HepG2 (cell line): ENCODE data around the gene CC2D1A. TPM values are rescaled to one million over a fixed set of nuclear protein-coding genes. Genes with fewer than 3 reads are reported as not detected.

Source experiments
- ATAC-seq: fragments of 200-7000 bp; cut with Tn5 transposase; 3 replicates; pipeline ENCODE4 v1.9.1; 2020; ENCODE audit warnings: mild to moderate bottlenecking, moderate library complexity
- BruUV-seq: library from RNA; stranded (reverse); fragments of 400-500 nt; replicated peaks from 2 replicates; lab custom pipeline; 2021; lab: Mats Ljungman, UMichigan
- CTCF ChIA-PET: fragments of 300-600 bp; formaldehyde crosslinking; extraction: SDS; loops from one replicate; lab custom pipeline; 2021; ENCODE audit warnings: low total read pairs, inconsistent platforms, low intra/inter-chr PET ratio; lab: Yijun Ruan, JAX
- POLR2A ChIA-PET: fragments of 350-600 bp; sonication (Branson Sonifier 250); formaldehyde crosslinking; loops from one replicate; lab custom pipeline; 2020; ENCODE audit warnings: antibody characterized with exemption, inconsistent platforms; lab: Yijun Ruan, JAX
- DNase-seq: peaks from one replicate; pipeline ENCODE4 v3.0.0-alpha.2; 2015; ENCODE audit warnings: low spot score
- FAIRE-seq: peaks from 3 replicates; lab custom pipeline; 2011; peaks lifted over from hg19 to GRCh38; lab: Jason Lieb, UNC
- H2AFZ ChIP-seq: one replicate; pipeline ENCODE4 v1.6.1; 2011; ENCODE audit warnings: low read length, inconsistent platforms
- H3K27ac ChIP-seq: fragments of 300-600 bp; 3 replicates; pipeline ENCODE4 v1.8.0; 2011; ENCODE audit warnings: mixed run types, mild to moderate bottlenecking, mixed read lengths, low read length, inconsistent platforms; ENCODE audit not compliant: insufficient read depth; ENCODE audit errors: extremely low read length
- H3K27me3 ChIP-seq, 2 experiments: fragments of 200-600 bp in 1 of 2; 2 replicates in 1 of 2; 3 replicates in 1 of 2; pipeline versions ENCODE4 v1.6.0 to v1.8.0; 2011; ENCODE audit warnings: low read length in 2 of 2, mild to moderate bottlenecking in 2 of 2, moderate library complexity in 2 of 2, inconsistent platforms in 1 of 2; ENCODE audit not compliant: insufficient read depth in 2 of 2, control insufficient read depth in 1 of 2
- H3K36me3 ChIP-seq, 2 experiments: fragments of 200-600 bp in 1 of 2; replicated peaks in 1 of 2; 2 replicates in 1 of 2; 3 replicates in 1 of 2; pipeline versions ENCODE4 v1.5.1 to v1.8.0; 2011; ENCODE audit warnings: low read length in 2 of 2, inconsistent platforms in 1 of 2; ENCODE audit not compliant: insufficient read depth in 2 of 2, control insufficient read depth in 1 of 2
- H3K4me1 ChIP-seq: 2 replicates; pipeline ENCODE4 v1.5.1; 2012; ENCODE audit warnings: low read length, inconsistent platforms; ENCODE audit not compliant: insufficient read depth
- H3K4me2 ChIP-seq: 2 replicates; pipeline ENCODE4 v1.6.0; 2011; ENCODE audit warnings: low read depth, low read length, inconsistent platforms
- H3K4me3 ChIP-seq, 3 experiments: fragments of 200-600 bp in 1 of 3; sonication (generic), shearing (Covaris generic) in 1 of 3; replicated peaks in 1 of 3; 2 replicates each; pipeline ENCODE4 v1.5.1; 2011 to 2016; ENCODE audit warnings: low read length in 3 of 3, inconsistent platforms in 2 of 3, low read depth in 2 of 3, mild to moderate bottlenecking in 2 of 3, control low read depth in 1 of 3, mixed read lengths in 1 of 3; ENCODE audit not compliant: insufficient read depth in 1 of 3
- H3K79me2 ChIP-seq: one replicate; pipeline ENCODE4 v1.6.1; 2011; ENCODE audit warnings: low read length, inconsistent platforms; ENCODE audit not compliant: insufficient read depth
- H3K9ac ChIP-seq: 2 replicates; pipeline ENCODE4 v1.6.0; 2011; ENCODE audit warnings: mild to moderate bottlenecking, low read depth, low read length, inconsistent platforms; ENCODE audit not compliant: insufficient read depth
- H3K9me3 ChIP-seq: 2 replicates; pipeline ENCODE4 v1.5.1; 2012; ENCODE audit warnings: mild to moderate bottlenecking, low read length
- H4K20me1 ChIP-seq: 2 replicates; pipeline ENCODE4 v1.6.0; 2011; ENCODE audit warnings: inconsistent platforms, mild to moderate bottlenecking, low read length, moderate library complexity; ENCODE audit not compliant: insufficient read depth
- AGO2 ChIP-seq: fragments of 200-400 bp; formaldehyde crosslinking; optimal IDR thresholded peaks from 2 replicates; pipeline ENCODE3; 2017; ENCODE audit warnings: mild to moderate bottlenecking, low read depth, low read length, moderate library complexity
- CEBPB ChIP-seq: IDR thresholded peaks from 2 replicates; pipeline ENCODE4 v1.6.1; 2011; ENCODE audit warnings: low read depth, low read length, improper control_type of control experiment, borderline replicate concordance
- ESRRA ChIP-seq: sonication (generic); formaldehyde crosslinking; IDR thresholded peaks from 2 replicates; pipeline ENCODE4 v1.5.1; 2020; ENCODE audit warnings: mild to moderate bottlenecking, low read depth, missing genetic modification reagents
- GABPB1 ChIP-seq: IDR thresholded peaks from 2 replicates; pipeline ENCODE4 v1.6.1; 2016; ENCODE audit warnings: mild to moderate bottlenecking, missing genetic modification reagents, moderate library complexity, missing compliant biosample characterization
- HDAC1 ChIP-seq: sonication (generic); formaldehyde crosslinking; IDR thresholded peaks from 2 replicates; pipeline ENCODE4 v1.5.1; 2020; ENCODE audit warnings: mild to moderate bottlenecking, missing genetic modification reagents
- KDM2A ChIP-seq: sonication (generic); formaldehyde crosslinking; IDR thresholded peaks from 2 replicates; pipeline ENCODE4 v1.4.0; 2020; ENCODE audit warnings: low read depth, missing genetic modification reagents, borderline replicate concordance
- MAFF ChIP-seq: IDR thresholded peaks from 2 replicates; pipeline ENCODE4 v1.6.1; 2011; ENCODE audit warnings: low read depth, low read length, improper control_type of control experiment
- MED8 ChIP-seq: sonication (generic); formaldehyde crosslinking; IDR thresholded peaks from 2 replicates; pipeline ENCODE4 v1.8.1; 2023; ENCODE audit warnings: mild to moderate bottlenecking, missing genetic modification reagents; ENCODE audit not compliant: insufficient replicate concordance
- RBFOX2 ChIP-seq: fragments of 200-400 bp; formaldehyde crosslinking; IDR thresholded peaks from 2 replicates; pipeline ENCODE4 v1.6.1; 2017; ENCODE audit warnings: low read depth, mild to moderate bottlenecking, low read length
- SMAD9 ChIP-seq: sonication (generic); formaldehyde crosslinking; IDR thresholded peaks from 2 replicates; pipeline ENCODE4 v1.5.1; 2020; ENCODE audit warnings: mild to moderate bottlenecking, missing genetic modification reagents
- ZNF260 ChIP-seq: sonication (generic); formaldehyde crosslinking; IDR thresholded peaks from 2 replicates; pipeline ENCODE4 v1.4.0; 2020; ENCODE audit warnings: missing genetic modification reagents, low read depth, mild to moderate bottlenecking, borderline replicate concordance
- WGBS: methylation state at CpG from one replicate; pipeline ENCODE4 v1.1.6; 2017; ENCODE audit warnings: low lambda C conversion rate; 5-methylcytosine and 5-hydroxymethylcytosine counted together
- in situ Hi-C: cut with HindIII; loops from 2 replicates; pipeline ENCODE4 v1.10.0; 2017; ENCODE audit warnings: low pct_unique_long_range_greater_than_20kb; ENCODE audit not compliant: extremely low pct_ligation_motif_present
- intact Hi-C: fragments of 100-400 bp; cut with micrococcal nuclease; formaldehyde crosslinking; loops from one replicate; pipeline ENCODE4 v1.10.0; 2022; ENCODE audit not compliant: unreplicated experiment
- polyA plus RNA-seq, 8 experiments: library from polyadenylated mRNA; depleted of rRNA in 3 of 8; stranded (reverse) in 7 of 8; unstranded in 1 of 8; fragments of >200 nt; fragmentation: Illumina TruSeq in 4 of 8; extraction: Trizol in 4 of 8; gene quantifications; 2 replicates each; pipeline versions ENCODE4 v1.2.1 to v1.2.3, GENCODE V29; 2011 to 2016; ENCODE audit warnings: low read depth in 4 of 8, missing spikeins in 1 of 8, mixed read lengths in 1 of 8; ENCODE audit not compliant: insufficient read depth in 1 of 8
- total RNA-seq, 5 experiments: library from RNA; depleted of rRNA; stranded (reverse); fragments of >200 nt; fragmentation: Illumina TruSeq; extraction: Trizol; gene quantifications; 2 replicates each; pipeline ENCODE4 v1.2.3, GENCODE V29; 2016; ENCODE audit warnings: low read depth in 1 of 5

Gene CC2D1A
- total and polyA plus RNA-seq, 2 of the 13 experiments (the other 11 are each of a cell fraction or from before 2014, with no cell fraction given): 9.7 to 11.5 TPM

GRCh38 chr19:13932911-13933393, 27.0 kb downstream of the CC2D1A start:
- Histone ChIP-seq H3K4me3 (no peak overlapping the region), H3K4me2 (no peak overlapping the region), H3K4me1 (peaks cover 7% of the 10 kb centered on the region), H2AFZ (no peak overlapping the region), H3K9me3 (no peaks in the 10 kb centered on the region), H3K9ac (no peak overlapping the region), H3K79me2 (no peaks in the 10 kb centered on the region), H3K36me3 (peaks cover 2 to 5% of the 10 kb centered on the region in 2 experiments; a peak in 3 of 5 replicates), H3K27me3 (peaks cover 2 to 13% of the 10 kb centered on the region in 2 experiments; a peak in 2 of 5 replicates), H3K27ac (no peak overlapping the region), H4K20me1 (no peaks in the 10 kb centered on the region)
- ChIA-PET CTCF (no interaction called here), POLR2A (interaction anchor here (1.6 kb wide), 1 partner anchor 12 kb away, joined by 4 read pairs; no protein-coding TSS in a partner anchor)
- intact Hi-C loops (no loop called here), in situ Hi-C loops (no loop called here)
- TF ChIP-seq SMAD9 (CRISPR knock-in tag) (no peak), MAFF (no peak), AGO2 (peak; percentile 94), ZNF260 (no peak), KDM2A (CRISPR knock-in tag) (peak; percentile 33; the same call in 1 of the 2 replicates), MED8 (CRISPR knock-in tag) (no peak), GABPB1 (CRISPR knock-in tag) (peak; percentile 12; the same call in 1 of the 2 replicates), ESRRA (CRISPR knock-in tag) (no peak), HDAC1 (CRISPR knock-in tag) (no peak), RBFOX2 (peak; percentile 19; the same call in 1 of the 2 replicates), CEBPB (no peak)
- WGBS: 29% methylated on average over 1 of the region's 42 CpGs
- DNase-seq: no peak
- no TSS peak for BruUV-seq
- no peak for FAIRE-seq
- ATAC-seq: no peak; the same call in 2 of the 3 replicates
